ENCODE data around the gene CHCHD10.

The CHCHD10 gene

DNA sequence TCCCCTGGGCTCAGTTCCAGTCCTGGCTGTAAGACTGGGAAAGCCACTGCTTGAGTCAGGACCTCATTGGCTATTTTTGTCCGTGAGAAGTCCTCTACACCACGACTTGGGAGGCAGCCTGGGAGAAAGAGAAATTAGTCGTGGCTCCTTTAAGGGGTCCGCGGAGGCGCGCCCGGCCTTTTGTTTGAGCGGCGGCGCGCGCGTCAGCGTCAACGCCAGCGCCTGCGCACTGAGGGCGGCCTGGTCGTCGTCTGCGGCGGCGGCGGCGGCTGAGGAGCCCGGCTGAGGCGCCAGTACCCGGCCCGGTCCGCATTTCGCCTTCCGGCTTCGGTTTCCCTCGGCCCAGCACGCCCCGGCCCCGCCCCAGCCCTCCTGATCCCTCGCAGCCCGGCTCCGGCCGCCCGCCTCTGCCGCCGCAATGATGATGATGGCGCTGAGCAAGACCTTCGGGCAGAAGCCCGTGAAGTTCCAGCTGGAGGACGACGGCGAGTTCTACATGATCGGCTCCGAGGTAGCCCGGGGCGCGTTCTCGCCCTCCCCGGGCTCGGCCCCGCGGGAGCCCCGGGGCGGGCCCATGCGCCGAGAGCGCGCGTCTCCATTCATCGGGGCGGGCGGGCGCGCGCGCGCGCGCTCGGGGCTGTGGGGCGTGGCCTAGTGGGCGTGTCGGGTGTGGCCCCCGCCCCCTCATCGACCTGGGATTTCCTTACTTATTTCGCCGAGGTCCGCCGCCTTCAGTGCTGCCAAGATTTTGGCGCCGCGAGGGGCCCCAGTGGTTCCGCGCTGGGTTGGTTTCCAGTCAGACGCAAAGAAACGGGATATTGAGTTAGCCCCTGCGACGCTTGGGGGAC, 19.2 kb upstream of the CHCHD10 start, which contains the start of gene SMARCB1:
Gene SMARCB1 (plus strand): TSS at position 215 of the 848 bp plus-strand sequence. CDS start 204 bp downstream, at position 419.
- DNase-seq: peak; percentile 77

- DNase-seq: no peak
These were observed 18.5 kb upstream of the CHCHD10 start for GRCh38 chr22:23786261-23786710.

DNA sequence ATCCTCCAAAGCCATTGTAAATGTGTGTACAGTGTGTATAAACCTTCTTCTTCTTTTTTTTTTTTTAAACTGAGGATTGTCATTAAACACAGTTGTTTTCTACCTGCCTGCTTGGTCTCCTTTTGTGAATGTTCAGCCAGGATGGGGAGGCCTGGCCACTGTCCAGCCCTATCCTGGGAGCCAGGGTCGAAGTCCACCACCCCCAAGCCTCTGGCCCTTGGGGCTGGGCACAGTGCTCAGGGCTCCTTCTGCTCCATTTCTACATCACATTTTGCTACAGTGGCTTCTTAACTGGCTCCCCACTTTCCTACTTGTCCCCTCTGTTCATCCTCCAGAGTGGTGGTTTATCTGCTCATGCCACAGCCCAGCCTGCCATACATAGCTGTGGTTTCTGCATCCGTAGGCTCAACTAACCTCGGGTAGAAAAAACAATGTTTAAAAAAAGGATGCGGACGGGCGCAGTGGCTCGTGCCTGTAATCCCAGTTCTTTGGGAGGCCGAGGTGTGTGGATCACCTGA, 16.5 kb upstream of the CHCHD10 start:
- DNase-seq: no peak

GRCh38 chr22:23783265-23784150, 15.7 kb upstream of the CHCHD10 start:
- DNase-seq: no peak

DNA sequence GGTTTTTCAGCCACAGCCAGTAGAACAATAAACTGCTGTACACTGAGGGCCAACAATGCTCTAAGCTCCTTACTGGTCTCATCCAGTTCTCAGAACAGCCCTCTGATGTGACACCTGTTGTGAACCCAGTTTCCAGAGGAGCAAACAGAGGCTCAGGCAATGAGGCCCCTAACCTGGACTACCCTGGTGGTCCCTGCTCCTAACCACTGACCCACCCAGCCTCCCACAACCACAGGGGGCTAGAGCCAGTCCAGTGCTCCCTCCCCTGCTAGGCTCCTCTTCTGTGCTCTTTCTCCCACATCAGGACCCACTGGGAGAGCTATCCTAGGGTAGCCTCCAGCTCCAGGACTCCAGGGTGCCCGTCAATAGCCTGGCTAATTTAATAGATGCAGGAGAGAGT, 14.9 kb upstream of the CHCHD10 start:
- no peak for DNase-seq

DNA sequence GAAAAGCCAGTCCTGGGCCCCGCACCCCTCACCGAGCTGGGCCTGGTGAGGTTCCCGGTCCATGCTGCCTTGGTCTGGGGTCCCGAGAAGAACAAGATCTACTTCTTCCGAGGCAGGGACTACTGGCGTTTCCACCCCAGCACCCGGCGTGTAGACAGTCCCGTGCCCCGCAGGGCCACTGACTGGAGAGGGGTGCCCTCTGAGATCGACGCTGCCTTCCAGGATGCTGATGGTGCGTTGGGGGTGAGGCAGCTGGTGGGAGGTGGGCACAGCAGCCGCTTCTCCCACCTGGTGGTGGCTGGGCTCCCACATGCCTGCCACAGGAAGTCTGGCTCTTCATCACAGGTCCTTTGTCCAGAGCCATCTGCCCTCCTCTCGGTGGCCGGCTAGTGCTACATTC, 14.5 kb upstream of the CHCHD10 start:
- no peak for DNase-seq

DNA sequence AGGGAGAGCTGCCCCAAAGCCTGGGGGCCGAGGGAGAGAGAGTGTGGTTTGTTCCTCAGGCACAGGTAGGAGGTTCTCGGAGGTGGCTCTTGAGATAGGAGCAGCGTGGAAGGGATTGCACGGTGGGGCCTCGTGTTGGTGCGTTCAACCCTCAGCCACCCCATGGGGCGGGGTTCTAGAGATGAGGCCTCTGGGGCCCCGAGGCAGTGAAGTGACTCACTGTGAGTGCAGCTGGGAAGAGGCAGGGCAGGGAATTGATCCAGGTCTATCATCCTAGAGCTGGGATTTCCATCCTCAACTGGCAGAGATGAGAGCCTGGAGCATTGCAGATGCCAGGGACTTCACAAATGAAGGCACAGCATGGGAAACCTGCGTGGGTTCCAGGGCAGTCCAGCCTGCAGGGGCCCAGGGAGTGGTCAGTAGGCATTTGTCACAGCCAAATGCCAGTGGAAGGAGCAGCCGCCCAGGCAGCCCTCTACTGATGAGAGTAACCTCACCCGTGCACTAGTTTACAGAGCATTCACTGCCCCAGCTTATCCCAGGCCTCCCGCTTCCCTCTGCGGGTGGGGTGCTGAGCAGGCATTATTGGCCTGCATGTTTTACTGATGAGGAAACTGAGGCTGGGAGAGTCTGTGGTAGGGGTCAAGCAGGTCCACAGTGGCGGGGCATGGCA, 13.9 kb upstream of the CHCHD10 start:
- DNase-seq: no peak

DNA sequence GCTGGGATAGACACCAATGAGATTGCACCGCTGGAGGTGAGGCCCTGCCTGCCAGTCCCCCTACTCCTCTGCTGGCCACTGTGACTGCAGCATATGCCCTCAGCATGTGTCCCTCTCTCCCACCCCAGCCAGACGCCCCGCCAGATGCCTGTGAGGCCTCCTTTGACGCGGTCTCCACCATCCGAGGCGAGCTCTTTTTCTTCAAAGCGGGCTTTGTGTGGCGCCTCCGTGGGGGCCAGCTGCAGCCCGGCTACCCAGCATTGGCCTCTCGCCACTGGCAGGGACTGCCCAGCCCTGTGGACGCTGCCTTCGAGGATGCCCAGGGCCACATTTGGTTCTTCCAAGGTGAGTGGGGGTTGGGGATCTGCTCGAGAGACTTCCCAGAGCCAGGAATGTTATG, 13.3 kb upstream of the CHCHD10 start:
- no peak for DNase-seq

DNA sequence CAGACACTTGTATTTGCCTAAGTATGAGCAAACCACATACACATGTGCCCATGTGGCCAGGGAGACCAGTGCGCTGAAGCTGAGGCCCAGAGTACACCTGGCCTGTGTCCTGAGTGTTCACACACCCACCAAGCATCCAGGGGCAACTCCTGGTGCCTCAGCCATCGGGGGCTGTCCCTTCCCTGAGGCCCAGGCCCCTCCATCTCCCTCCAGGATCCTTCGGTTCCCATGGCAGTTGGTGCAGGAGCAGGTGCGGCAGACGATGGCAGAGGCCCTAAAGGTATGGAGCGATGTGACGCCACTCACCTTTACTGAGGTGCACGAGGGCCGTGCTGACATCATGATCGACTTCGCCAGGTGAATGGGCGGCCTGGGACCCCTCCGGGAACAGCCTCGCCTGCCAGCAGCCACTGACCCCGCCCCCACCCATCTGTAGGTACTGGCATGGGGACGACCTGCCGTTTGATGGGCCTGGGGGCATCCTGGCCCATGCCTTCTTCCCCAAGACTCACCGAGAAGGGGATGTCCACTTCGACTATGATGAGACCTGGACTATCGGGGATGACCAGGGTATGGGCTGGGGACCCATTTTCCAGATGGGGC, 12.5 kb upstream of the CHCHD10 start:
- no peak for DNase-seq

- DNase-seq: no peak
These were observed 12.0 kb upstream of the CHCHD10 start for GRCh38 chr22:23779731-23780130.

GRCh38 chr22:23779083-23779482, 11.3 kb upstream of the CHCHD10 start:
- DNase-seq: no peak

- DNase-seq: no peak
These were observed 10.8 kb upstream of the CHCHD10 start for GRCh38 chr22:23778577-23778900.

- DNase-seq: no peak
These were observed 10.2 kb upstream of the CHCHD10 start for GRCh38 chr22:23777776-23778576.

GRCh38 chr22:23775779-23776375, 8.1 kb upstream of the CHCHD10 start:
- no peak for DNase-seq

DNA sequence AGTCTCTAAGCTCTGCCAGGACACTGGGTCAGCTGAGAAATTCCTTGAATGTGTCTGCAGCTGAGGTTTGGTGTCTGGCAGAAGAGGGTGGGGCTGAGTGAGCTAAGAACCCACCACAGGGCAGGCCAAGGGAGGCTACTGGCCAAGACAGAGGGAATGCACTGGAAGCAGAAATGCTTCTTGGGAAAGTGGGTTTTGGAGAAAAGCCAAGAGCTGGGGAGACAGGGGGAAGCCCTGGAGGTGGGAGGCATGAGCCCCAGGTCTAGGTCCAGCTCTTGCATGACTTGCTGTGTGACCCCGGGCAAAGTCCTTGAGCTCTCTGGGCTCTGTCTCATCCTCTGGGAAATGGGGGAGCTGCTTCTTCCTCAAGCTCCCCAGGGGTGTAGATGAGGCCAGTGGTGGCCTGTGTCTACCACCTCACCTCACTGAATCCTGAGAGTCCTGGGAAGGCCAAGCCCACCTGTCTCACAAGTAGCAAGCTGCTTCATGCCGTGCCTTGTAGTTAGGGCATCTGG, 7.2 kb upstream of the CHCHD10 start:
- DNase-seq: no peak

GRCh38 chr22:23774114-23774921, 6.5 kb upstream of the CHCHD10 start:
- DNase-seq: no peak

- no peak for DNase-seq
These were observed 5.8 kb upstream of the CHCHD10 start for GRCh38 chr22:23773483-23774113.

GRCh38 chr22:23772649-23773473, 5.1 kb upstream of the CHCHD10 start, which contains the start of gene MMP11:
Gene MMP11 (plus strand): TSS chr22:23772849. CDS start chr22:23772871, 22 bp downstream.
- DNase-seq: peak; percentile 47

DNA sequence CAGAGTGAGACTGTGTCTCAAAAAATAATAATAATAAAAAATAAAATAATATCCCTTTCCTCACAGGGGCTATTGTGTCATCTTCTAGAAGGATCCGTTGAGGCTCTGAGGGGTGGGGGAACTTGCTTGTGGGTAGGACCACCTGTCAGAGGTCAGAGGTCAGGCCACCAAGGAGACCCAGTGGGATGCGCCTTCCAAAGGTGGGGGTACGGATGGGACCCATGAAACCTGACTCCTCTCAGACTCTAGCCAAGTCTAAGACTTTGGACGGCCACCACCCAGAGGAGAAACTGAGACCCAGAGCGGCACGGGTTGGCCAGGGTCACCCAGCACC, 4.5 kb upstream of the CHCHD10 start:
- no peak for DNase-seq

Data from NCI-H1105 (cell line).